NCI-H2029 treated with DMSO at 0.1 percent for 48 hours (cell line): ENCODE results near the gene REG4.
"Not testable (repeated sequence)": the region's sequence is repeated elsewhere in the genome, so short reads cannot be mapped to it uniquely, and the experiment has no call there.

Experiments
- DNase-seq: peaks from one replicate; lab custom pipeline; 2025; lab: John Stamatoyannopoulos, UW

REG4 gene

GRCh38 chr1:119811387-119811786 lies at the start of gene REG4:
TSS of gene REG4 (minus strand) at chr1:119811460. CDS start at chr1:119808769, 2,691 bp downstream.
- no peak for DNase-seq

GRCh38 chr1:119859647-119860046 lies 48.4 kb upstream of the REG4 start:
- DNase-seq: no peak

GRCh38 chr1:119858556-119859214 lies 47.4 kb upstream of the REG4 start:
- DNase-seq: not testable (repeated sequence)

GRCh38 chr1:119858126-119858525 lies 46.9 kb upstream of the REG4 start:
- DNase-seq: no peak

- no peak for DNase-seq
These were observed 41.9 kb upstream of the REG4 start for GRCh38 chr1:119853155-119853554.

- not testable (repeated sequence) for DNase-seq
These were observed 32.9 kb upstream of the REG4 start for GRCh38 chr1:119844206-119844605.

GRCh38 chr1:119841306-119841705 lies 30.0 kb upstream of the REG4 start:
- DNase-seq: no peak

- DNase-seq: no peak
These were observed 29.5 kb upstream of the REG4 start for GRCh38 chr1:119840745-119841144.

- DNase-seq: no peak
These were observed 27.0 kb upstream of the REG4 start for GRCh38 chr1:119838236-119838635.

GRCh38 chr1:119834990-119835389 lies 23.7 kb upstream of the REG4 start:
- no peak for DNase-seq

- DNase-seq: no peak
These were observed 19.8 kb upstream of the REG4 start for GRCh38 chr1:119831027-119831426.

- no peak for DNase-seq
These were observed 18.4 kb upstream of the REG4 start for GRCh38 chr1:119829625-119830024.

GRCh38 chr1:119829006-119829405 lies 17.7 kb upstream of the REG4 start:
- not testable (repeated sequence) for DNase-seq

- DNase-seq: no peak
These were observed 17.0 kb upstream of the REG4 start for GRCh38 chr1:119828266-119828665.

GRCh38 chr1:119827010-119827409 lies 15.8 kb upstream of the REG4 start:
- DNase-seq: no peak

- DNase-seq: no peak
These were observed 11.1 kb upstream of the REG4 start for GRCh38 chr1:119822406-119822805.

GRCh38 chr1:119818181-119818580 lies 6.9 kb upstream of the REG4 start:
- DNase-seq: no peak

- no peak for DNase-seq
These were observed 5.1 kb upstream of the REG4 start for GRCh38 chr1:119816407-119816806.

GRCh38 chr1:119815928-119816327 lies 4.7 kb upstream of the REG4 start:
- DNase-seq: no peak

- DNase-seq: no peak
These were observed 4.1 kb upstream of the REG4 start for GRCh38 chr1:119815361-119815760.

GRCh38 chr1:119814288-119814687 lies 3.0 kb upstream of the REG4 start:
- DNase-seq: no peak

- DNase-seq: no peak
These were observed 811 bp upstream of the REG4 start for GRCh38 chr1:119811985-119812557.

GRCh38 chr1:119808972-119809550 lies 2.2 kb downstream of the REG4 start:
- DNase-seq: peak; percentile 66

GRCh38 chr1:119808491-119808890 lies 2.8 kb downstream of the REG4 start:
- DNase-seq: no peak
